ENCODE data around the gene ANKZF1.

ANKZF1 gene

DNA sequence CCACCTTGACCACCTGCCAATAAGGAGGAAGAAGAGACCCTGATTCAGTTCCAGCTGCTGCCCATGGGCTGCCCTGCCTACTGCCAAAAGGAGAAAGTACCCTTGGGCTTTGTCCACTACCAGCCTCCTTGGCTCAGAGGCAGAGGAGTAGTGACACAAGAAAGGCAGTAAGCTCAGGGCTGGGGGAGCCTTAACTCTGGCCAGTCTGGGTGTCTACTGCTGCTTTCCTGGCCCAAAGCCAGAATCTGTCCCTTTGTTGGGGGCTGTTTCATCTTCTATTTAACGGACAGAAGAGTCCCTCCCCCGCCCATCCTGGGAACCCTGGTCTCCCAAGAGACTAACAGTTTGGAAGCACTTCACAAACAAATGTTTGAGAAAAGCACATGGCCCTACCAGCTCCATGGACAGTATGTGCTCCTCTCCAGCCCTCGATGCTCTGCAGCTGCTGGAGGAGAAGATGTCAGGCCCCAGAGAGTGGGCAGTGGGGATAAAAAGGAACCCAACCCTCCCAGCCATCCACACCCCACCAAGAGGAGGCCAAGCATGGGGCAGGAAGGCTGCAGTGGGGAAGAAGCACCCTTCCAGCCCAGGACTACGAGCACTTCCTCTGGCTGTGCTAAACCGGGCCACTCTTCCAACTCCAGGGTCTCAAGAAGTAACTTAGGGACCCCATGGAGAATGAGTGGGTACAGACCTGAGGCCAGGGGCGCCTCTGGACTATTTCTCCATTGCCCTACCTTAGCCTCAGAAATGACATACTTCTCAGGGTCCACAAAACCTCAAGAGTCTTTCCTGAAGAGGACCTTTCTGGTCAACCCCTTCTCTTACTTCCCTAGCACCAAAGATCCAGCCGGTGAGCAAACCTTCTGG, 1.3 kb upstream of the ANKZF1 start:
- no peak for DNase-seq (ENCODE audit: low spot score)

DNA sequence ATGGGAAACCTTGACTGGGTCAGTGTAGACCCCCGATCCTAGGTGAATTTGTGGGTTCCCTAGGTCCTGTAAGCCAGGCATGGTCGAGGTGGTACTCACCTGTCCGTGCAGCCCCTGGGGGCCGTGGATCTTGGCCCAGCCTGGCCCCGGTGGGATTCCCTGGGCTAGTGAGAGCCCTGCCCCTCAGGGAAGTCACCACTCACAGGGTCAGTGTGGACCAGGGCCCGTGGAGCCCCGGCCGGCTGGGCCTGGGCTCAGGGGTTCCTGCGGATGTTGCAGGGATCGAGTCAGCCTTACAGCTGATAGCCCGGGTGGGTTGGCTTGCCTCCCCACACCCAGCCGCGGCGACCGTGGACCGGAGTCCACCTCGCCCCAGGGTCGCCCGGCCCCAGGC, 698 bp upstream of the ANKZF1 start:
- no peak for DNase-seq (ENCODE audit: low spot score)

DNA sequence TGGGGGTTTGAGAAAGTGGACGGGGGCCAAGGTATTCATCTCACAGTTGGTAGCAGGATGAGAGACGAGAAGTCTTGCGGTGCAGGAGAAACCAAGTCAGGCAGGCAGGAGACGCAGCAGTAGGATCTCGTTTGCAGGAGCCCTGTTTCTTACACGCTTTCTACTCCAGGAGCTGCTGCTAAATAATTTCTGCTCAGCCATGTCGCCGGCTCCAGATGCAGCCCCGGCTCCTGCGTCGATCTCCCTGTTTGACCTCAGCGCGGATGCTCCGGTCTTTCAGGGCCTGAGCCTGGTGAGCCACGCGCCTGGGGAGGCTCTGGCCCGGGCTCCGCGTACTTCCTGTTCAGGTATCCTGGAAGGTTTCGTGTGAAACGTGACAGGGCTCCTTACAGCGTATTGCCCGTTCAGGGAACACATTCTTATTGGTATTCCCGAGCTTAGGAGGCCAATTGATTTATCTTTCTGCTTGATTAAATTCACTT, 494 bp downstream of the ANKZF1 start:
- DNase-seq (ENCODE audit: low spot score) = peak; percentile 36

DNA sequence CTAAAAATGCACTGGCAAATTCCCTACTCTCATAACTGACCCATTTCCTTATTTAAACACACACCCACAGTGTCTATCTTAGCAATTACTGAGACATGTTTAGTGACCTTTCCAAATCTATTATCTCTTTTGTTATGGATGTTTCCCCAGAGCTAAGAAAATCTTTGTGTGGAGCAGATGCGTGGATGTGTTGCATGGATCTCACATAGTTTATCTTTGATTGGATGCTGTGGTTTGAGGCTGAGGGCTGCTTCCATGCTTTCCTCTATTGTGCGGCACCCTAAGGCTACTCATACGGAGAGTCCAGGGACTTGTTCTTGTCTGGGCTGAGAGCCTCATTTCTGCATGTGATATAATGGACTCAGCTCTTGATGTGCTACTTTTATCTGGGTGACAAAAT, 4.7 kb downstream of the ANKZF1 start:
- DNase-seq (ENCODE audit: low spot score) = no peak

DNA sequence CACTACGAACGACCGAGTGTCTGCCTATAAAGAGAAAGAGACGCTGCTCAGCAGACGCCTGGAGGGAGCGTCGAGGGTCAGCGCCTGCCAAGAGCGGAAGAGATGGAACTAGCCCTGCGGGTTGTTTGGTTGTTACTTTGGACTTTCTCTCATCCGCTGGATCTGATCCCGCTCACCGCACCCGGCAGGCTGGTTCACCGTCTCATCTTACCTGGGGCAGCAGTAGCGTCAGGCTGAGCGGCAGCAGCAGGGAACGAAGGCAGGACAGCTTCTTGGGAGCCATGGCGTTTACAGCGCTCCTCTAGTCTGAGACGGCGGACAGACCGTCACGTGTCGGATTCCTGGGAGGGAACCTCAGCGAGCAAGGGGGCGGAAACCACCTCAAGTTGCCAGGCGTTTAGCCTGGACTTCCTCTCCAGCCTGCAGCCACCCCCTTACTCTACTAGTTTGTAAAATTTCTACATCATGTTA, 13.7 kb downstream of the ANKZF1 start:
- DNase-seq (ENCODE audit: low spot score) = no peak

DNA sequence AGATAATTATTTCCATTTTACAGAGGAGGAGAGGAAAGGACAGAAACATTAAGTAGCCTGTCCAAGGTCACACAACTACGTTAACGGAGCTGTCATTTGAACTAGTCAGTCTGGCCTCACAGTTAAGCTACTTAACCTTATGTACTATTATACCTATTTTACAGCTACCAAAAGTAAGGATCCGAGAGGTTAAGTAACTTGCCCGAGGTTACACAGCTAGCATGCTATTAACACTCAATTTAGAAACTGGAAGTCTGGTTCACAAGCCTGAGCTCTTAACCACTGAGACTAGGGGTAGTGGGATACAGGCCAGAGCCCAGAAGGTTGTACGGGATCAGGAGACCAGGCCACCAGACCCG, 15.2 kb downstream of the ANKZF1 start:
- no peak for DNase-seq (ENCODE audit: low spot score)

DNA sequence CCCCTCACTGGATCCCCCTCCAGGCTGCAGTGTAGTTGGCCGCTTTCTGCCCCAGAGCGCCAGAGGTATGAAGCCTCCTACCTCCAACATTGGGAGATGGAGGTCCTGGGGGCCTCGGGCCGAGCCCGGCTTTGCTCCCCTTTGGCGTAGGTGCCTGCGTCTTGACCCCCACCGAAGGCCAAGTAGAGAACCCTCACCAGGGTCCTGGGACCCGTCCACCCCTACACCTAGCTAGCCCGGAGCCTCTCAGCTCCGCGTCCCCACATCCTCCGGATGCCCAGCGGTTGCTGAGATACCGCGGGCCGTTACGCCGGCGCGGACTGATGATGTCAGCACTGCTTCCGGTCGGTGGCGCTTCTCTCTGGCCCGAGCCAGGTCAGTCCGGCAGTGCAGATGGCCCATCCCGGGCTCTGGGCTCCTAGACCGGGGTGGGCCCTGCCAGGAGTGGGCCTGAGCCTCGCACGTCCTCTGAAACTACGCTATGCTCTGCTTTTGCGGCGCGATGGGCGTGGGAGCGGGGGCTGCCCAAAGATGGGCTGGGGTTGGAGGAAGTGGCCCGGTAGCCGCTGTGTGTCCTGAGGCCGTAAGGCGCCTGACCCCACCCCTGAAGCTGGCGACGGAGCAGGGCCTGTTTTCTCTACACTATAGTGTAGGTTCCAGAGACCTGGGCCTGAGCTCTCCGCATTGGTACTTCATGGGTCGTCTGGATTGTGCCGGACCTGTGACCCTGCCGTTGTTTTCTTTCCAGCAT, 15.7 kb downstream of the ANKZF1 start, which contains the start of the genes GLB1L and STK16:
Gene GLB1L (minus strand): TSS at position 297 of the 751 bp plus-strand sequence. CDS start 1,871 bp downstream, outside the sequence.
Gene STK16 (plus strand): TSS at position 332 of the 751 bp plus-strand sequence. CDS start 521 bp downstream, outside the sequence.
- peak; percentile 85 for DNase-seq (ENCODE audit: low spot score)

DNA sequence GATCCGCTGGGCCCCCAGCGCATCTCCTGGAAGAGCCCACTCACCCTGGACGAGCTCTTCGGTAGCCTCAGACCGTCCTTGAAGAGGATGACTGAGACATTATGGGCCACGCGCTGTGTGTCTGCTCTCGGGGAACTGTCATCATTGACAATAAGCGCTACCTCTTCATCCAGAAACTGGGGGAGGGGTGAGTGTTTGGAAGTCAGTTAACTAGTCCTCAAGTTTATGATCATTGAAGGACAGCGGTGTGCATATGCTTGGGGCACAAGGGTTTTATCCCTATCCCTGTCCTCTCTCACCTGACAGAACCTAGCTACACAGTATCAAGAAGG, 16.3 kb downstream of the ANKZF1 start:
- no peak for DNase-seq (ENCODE audit: low spot score)

DNA sequence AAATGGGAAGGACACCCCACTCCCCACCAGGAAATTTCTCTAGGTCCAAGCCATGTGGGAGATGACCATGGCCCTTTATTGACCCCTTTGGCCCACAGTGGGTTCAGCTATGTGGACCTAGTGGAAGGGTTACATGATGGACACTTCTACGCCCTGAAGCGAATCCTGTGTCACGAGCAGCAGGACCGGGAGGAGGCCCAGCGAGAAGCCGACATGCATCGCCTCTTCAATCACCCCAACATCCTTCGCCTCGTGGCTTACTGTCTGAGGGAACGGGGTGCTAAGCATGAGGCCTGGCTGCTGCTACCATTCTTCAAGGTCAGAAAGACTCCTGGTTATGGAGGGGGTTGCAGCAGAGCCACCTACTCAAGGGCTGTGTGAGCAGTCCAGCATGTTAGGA, 17.0 kb downstream of the ANKZF1 start:
- DNase-seq (ENCODE audit: low spot score) = no peak

DNA sequence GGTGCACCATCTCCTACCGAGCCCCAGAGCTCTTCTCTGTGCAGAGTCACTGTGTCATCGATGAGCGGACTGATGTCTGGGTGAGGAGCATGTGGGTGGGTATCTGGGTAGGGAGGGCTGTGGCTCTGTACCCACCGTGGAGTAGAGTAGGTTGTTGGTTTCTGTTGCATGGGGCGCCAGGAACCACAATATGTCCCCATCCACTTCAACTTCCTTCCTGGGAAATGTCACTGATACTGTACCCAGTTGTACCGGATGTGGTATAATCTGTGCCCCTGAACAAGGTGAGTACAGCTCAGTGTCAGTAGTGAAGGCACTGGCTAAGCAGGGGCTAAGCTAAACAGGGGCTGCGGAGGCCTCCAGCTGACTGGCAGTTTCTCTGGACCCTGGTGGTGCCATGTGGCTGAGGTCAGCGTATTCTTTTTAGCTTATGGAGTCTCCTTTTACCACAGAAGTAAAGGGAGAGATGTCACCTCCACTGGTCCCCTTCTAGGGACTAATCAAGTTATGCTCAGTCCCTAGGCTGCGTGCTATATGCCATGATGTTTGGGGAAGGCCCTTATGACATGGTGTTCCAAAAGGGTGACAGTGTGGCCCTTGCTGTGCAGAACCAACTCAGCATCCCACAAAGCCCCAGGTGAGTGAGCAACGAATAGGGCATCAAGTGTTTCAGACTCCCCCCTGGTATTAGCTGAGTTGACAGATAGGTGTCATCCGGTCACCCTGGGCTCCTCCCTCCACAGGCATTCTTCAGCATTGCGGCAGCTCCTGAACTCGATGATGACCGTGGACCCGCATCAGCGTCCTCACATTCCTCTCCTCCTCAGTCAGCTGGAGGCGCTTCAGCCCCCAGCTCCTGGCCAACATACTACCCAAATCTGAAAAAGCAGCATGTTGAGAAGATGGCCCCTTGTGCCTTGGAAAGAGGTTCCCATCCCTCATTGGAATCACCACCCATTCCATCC, 18.4 kb downstream of the ANKZF1 start:
- peak; percentile 84 for DNase-seq (ENCODE audit: low spot score)

DNA sequence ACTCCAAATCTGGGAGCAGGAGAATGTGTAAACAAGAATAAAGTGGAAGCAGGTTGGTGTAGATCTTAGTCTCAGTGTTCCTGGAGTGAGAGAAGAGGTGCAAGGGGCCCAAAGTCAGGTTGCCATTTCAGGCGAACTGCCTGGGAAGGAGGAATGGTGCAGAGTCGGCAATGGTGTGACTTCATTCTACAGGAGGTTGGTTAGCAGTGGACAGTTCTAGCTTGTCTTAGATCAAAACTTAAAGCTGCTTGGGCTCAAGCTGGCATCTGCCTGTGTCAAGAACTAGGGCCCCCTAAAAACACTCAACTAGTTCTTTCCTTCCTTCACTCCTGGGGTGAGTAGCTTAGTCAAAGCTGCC, 19.2 kb downstream of the ANKZF1 start:
- DNase-seq (ENCODE audit: low spot score) = no peak

DNA sequence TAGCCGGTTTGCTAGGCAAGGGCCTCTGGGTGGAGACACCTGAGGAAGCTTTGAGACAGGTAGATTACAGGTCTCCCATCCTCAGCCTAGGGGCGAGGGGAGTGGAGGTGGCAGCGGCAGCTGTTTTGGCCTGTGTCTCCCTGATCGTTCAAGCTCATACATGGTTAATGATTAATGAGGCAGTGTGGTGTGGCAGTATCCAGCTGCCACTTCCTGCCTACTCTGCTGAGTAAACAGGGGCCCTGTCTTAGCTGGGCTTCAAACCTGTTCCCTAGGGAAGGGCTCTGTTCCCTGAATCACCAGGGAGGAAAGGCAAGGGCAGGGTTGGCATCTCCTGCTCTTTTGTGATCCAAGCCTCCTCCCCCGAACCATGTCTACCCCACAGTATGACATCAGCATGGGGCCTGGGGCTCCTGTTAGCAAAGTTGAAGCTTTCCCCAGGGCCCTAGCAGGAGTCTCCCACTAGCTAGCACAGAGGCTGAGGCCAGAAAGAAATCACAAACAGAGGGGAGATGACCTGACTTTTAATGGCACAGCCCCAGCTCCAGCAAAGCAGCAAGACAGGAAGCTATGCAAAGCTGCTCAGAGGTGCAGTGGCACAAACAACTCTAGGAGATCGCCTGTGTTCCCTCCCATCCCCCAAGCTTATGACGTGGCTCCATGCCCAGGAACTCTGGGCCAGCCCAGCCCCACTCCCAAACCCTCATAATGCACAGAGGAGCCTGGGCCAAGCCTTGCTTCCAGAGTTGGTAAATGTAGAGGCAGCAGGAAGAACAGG, 19.8 kb downstream of the ANKZF1 start:
- DNase-seq (ENCODE audit: low spot score) = peak; percentile 75

DNA sequence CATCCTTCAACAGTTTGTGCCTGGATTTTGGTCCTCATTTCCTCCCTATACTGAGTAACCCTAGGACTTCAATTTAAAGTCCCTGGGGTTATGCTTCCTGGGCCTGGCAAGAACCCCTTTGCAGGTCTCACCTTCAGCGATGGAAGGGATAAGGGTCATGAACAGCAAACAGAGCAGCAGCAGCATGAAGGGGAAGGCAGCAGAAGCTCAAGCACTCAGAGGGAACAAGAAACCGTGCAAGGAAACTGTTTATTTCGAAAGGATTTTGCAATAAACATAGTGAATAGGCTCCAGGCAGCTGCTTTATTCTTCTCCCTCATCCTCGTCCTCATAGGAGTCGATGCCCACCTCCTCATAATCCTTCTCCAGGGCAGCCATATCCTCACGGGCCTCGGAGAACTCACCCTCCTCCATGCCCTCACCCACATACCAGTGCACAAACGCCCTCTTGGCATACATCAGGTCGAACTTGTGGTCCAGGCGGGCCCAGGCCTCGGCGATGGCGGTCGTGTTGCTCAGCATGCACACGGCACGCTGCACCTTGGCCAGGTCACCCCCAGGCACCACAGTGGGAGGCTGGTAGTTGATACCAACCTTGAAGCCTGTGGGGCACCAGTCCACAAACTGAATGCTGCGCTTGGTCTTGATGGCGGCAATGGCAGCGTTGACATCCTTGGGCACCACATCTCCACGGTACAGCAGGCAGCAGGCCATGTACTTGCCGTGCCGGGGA, 20.6 kb downstream of the ANKZF1 start:
- peak; percentile 9 for DNase-seq (ENCODE audit: low spot score)

DNA sequence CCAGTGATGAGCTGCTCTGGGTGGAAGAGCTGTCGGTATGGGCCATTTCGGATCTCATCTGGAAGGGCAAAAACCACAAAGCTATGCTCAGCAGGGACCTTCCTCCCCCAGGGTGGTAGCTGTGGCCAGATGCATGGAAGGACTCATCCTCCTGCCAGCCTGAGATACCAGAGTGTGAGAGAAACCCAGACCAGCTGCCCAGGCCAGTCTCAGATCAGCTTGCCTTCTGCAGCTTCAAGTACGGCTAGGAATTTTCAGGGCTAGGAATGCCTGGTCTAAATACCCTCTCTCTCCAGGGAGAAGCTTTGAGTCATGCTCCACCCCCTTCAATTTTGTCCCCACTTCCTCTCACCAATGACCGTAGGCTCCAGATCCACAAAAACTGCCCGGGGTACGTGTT, 22.1 kb downstream of the ANKZF1 start:
- no peak for DNase-seq (ENCODE audit: low spot score)

DNA sequence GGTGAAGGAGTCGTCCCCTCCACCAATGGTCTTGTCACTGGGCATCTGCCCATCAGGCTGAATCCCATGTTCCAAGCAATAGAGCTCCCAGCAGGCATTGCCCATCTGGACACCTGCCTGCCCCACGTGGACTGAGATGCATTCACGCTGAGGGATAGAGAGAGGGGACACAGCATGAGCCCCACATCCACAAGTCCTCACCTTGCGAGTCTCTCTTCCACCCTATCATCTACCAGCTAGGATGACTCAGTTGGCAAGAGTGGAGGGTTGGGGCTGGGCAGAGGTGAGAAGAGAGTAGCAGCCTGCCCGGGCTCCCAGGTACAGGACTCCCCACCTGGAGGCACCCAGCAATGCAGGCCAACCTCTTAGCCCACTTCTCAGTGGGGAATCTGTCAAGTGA, 22.5 kb downstream of the ANKZF1 start:
- peak; percentile 32 for DNase-seq (ENCODE audit: low spot score)

DNA sequence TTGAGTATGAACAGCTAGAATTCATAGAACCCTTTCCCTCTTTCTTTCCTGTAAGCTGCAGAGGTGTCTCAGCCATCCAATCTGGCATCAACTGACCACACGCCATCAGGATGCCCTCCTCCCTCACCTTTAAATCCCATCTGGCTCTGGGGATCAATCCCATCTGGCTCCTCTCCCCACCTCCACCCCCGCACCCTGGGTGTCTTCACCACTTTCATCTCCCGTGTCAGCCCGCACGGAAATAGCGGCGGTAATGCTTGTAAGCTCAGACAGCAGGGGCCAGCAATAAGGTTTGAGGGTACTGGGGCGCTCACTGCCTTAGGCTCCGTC, 22.9 kb downstream of the ANKZF1 start:
- DNase-seq (ENCODE audit: low spot score) = no peak

DNA sequence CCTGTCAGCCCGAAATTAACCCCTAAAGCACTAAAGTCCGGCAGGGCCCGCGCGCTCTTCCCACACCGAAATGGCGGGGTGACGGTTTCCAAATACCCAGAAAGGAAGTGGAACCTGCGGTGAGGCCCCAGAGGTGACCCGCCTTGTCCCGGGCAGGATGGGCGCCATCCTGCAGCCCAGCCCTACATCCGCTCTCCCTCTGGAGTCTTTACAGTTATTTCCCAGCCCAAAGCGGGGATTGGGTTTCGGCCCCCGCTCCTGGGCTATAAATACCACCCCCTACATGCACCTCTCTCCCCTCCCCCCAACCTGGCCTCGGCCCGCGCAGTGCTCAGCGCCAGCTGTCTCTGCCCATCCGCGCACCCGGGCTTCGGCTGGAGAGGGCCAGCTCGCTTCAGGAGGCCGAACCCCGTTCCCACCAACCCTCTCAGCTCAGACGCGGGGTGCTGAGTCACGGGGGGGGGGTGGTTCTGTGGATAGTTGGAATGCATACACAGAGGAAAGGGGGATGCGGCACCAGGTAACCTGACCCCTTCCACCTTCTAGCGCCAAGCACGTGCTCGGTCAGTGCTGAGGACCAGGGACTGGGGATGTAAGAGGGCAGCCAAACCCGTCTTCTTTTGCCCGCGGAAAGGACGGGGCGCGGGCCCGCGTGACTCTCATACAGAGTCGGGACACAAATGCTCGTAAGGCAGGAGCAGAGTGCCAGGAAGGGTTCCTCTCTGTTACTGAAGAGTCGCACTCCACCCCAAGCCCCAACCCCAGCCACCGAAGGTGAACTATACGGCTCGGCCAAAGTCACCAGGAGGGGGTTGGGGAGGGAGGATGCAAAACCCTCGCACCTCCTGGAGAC, 23.5 kb downstream of the ANKZF1 start, which contains the start of gene TUBA4B:
Gene TUBA4B (plus strand): TSS at position 344 of the 853 bp plus-strand sequence. CDS start 165 bp downstream, at position 509.
- peak; percentile 43 for DNase-seq (ENCODE audit: low spot score)

DNA sequence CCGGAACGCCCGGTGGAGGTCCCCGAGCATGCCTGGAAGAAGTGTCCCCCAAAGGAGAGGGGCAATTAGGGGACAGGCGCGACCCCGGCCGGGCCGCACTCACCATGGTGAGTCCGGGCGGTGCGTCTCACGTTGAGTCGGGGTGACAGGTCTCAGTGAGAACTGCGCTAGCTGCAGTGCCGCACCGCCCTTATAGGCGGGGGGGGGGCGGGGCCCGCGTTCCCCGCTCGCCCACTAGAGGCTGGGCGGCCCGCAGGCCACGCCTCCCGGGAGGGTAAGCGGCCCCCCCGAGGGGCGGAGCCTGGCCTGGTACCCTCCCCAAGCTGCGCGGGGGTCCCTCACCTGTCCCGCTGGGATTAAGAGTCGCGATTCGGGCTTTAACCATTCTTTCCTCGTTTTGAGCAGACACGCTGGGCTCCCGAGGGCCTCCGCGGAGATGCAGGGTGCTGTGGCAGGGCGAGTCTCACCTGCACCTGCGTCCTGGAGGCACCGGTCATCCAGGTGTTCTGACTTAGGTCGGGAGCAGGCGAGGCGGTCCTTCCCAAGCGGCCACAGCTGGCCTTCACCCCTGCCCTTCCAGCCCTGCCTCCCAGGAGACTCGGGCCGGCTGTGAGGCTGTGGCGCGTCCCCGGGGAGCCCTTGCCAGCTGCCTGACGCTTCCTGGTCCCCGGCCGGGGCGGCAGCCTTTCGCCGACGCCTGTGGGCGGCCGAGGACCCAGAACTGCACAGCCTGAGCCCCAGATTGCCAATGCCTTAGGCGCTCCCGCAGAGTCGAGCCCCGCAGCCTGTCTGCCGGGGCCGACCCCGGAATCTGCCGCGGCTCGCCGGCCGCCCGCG, 24.4 kb downstream of the ANKZF1 start, which contains the start of gene TUBA4A:
Gene TUBA4A (minus strand): TSS at position 166 of the 837 bp plus-strand sequence. CDS start 60 bp downstream, at position 106.
- DNase-seq (ENCODE audit: low spot score) = peak; percentile 92

Data from CD4-positive, alpha-beta T cell treated with Interleukin-6 at 100 ng/mL for 8 hours (primary cell).